Endothelial cell of umbilical vein (primary cell): ENCODE results near the gene TTC22.

Source experiments
- FOS ChIP-seq: IDR thresholded peaks from 2 replicates; pipeline ENCODE4 v1.6.1; 2011; ENCODE audit warnings: mild to moderate bottlenecking, low read length, moderate library complexity, borderline replicate concordance; ENCODE audit not compliant: insufficient read depth
- JUN ChIP-seq: IDR thresholded peaks from 2 replicates; pipeline ENCODE4 v1.6.1; 2011; ENCODE audit warnings: borderline replicate concordance, low read depth; ENCODE audit not compliant: insufficient read length, insufficient read depth
- MYC ChIP-seq: IDR thresholded peaks from one replicate; pipeline ENCODE4 v1.6.1; 2011; ENCODE audit warnings: mild to moderate bottlenecking, low read depth, low read length
- POLR2A ChIP-seq: IDR thresholded peaks from 2 replicates; pipeline ENCODE4 v1.6.1; 2012; ENCODE audit warnings: low read depth, mild to moderate bottlenecking, control low read depth, low read length
- POLR2AphosphoS5 ChIP-seq: IDR thresholded peaks from 2 replicates; pipeline ENCODE4 v1.6.1; 2012; ENCODE audit warnings: low read depth, mild to moderate bottlenecking, control low read depth, low read length, moderate library complexity; ENCODE audit not compliant: insufficient read depth
- TF ChIP-seq, protein P1 (sequence below), 2 donors: IDR thresholded peaks; 1 replicate in 1 of 2; 2 replicates in 1 of 2; pipeline ENCODE4 v1.5.1; 2011; ENCODE audit warnings: low read length in 2 of 2, mild to moderate bottlenecking in 2 of 2, moderate library complexity in 2 of 2, control low read depth in 1 of 2, inconsistent platforms in 1 of 2, low read depth in 1 of 2; ENCODE audit not compliant: insufficient read depth in 1 of 2; ENCODE audit errors: extremely low read depth in 1 of 2

GRCh38 chr1:54804471-54805132 lies 3.5 kb upstream of the TTC22 start:
- TF ChIP-seq, protein P1, sequence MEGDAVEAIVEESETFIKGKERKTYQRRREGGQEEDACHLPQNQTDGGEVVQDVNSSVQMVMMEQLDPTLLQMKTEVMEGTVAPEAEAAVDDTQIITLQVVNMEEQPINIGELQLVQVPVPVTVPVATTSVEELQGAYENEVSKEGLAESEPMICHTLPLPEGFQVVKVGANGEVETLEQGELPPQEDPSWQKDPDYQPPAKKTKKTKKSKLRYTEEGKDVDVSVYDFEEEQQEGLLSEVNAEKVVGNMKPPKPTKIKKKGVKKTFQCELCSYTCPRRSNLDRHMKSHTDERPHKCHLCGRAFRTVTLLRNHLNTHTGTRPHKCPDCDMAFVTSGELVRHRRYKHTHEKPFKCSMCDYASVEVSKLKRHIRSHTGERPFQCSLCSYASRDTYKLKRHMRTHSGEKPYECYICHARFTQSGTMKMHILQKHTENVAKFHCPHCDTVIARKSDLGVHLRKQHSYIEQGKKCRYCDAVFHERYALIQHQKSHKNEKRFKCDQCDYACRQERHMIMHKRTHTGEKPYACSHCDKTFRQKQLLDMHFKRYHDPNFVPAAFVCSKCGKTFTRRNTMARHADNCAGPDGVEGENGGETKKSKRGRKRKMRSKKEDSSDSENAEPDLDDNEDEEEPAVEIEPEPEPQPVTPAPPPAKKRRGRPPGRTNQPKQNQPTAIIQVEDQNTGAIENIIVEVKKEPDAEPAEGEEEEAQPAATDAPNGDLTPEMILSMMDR (IDR thresholded peaks at IDR 0.05; ENCODE audit: extremely low read depth in 1 of 2, insufficient read depth in 1 of 2, low read depth in 1 of 2, low read length in 2 of 2) = no peak
- TF ChIP-seq JUN (no peak), POLR2AphosphoS5 (no peak), FOS (no peak), MYC (no peak), POLR2A (no peak)
